ENCODE data around the gene PBX4.

Gene PBX4

DNA sequence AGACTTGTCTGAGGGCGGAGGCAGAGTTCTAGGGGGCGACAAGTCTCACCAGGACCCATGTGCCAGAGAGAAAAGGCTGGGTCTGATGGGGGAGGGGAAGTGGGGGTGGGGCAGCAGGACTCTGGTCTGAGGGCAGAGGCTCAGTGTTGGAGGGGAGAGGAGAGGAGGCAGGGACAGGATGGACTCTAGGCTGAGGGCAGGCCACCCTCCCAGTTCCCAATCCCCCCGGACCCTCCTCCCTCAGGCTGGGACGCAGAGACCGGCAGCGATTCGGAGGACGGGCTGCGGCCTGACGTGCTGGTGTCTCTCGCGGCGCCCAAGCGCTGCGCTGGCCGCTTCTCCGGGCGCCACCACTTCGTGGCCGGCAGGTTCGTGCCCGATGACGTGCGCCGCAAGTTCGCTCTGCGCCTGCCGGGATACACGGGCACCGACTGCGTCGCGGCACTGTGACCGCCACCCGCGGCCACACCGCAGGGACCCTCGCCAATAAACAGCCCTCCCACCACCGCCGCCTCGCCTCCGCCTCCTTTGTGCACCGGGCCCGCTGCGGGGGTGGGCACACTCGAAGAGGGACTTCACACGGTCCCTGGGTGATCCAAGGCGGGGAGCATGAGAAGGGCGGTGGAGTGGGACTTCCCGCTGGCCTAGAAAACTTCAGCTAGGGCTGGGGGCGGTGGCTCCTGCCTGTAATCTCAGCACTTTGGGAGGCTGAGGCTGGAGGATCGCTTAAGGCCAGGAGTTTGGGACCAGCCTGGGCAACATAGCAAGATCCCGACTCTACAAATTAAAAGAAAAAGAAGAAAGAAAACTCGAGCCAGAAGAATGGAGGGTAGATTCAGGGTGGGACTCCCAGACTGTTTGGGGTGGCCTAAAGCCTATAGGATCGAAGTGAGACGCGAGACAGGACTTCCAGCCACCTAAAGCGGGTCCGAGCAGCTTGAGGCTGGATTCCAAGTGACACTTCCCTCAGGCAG lies 81.1 kb downstream of the PBX4 start:
- DNase-seq: no peak

DNA sequence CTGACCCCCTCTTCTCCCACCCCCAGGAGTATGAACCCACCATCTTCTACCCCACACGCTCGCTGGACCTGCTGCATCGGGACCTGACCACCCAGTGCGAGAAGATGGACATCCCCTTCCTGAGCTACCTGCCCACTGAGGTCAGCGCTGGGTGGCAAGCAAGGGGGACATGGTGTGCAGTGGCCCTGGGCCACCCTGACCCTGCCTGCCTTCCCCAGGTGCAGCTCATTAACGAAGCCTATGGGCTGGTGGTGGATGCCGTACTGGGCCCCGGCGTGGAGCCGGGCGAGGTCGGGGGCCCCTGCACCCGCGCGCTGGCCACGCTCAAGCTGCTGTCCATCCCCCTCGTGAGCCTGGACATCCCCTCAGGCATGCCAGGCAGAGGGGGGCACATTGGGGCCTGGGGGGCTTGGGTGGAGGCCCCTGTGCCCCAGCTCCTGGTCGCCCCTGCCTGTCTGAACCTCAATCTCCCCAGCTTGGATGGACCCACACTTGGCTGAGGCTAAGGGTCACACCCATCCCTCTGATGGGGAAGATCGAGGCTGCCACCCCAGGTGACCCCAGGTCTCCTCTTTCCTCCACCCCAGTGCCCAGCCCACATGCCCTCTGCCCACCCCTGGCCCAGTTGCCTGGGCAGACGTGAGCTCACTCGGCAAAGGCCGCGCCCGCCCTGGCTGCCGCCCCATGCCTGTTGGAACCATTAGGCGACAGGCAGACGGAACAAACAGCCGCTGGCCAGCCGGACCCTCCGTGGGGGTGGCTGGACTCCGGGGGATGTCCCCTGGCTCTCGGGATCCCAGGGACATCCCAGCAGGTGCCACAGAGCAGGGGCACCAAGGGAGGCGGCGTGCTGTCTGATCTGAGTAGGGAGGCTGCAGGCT lies 82.9 kb downstream of the PBX4 start:
- DNase-seq: no peak

- no peak for DNase-seq
These were observed 83.8 kb downstream of the PBX4 start for GRCh38 chr19:19534556-19535265.

GRCh38 chr19:19533841-19534240 lies 84.6 kb downstream of the PBX4 start:
- DNase-seq: no peak

DNA sequence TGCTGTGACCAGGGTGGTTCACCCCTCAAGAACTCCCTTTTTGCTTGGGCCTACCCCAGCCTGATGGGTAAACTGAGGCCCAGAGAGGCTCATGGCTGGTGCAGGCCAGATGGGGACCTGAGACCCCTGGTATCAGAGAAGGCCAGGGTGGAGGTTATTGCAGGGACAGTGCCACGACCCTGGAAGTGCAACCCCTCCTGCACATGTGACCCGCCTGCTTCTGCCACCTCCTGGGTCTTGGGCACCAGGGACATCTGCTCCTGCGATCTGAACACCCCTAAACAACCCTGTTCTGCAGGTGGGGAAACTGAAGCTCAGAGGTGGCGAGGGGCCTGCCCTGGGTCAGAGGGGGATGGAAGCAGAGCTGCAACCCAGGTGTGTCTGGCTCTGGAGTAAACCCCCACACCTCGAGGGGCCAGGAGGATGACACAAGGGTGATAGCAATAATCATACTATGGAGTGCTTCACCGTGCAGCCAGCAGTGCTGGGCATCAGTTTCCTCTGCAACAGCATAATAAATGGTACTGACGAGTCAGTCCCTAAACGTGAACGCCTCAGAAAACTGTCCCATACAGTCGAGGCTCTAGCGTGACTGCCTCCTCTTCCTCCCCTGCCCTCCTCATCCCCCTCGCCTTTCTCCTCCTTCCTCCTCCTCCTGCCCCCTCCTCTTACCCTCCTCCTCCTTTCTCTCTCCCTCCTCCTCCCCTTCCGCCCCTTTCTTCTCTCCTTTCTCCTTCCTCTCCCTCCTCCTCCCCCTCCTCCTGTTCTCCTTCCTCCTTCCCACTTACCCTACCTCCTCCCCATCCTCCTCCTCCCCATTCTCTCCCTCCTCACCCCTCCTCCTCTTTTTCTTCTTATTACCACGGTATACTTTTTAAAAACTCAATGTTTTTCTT lies 85.4 kb downstream of the PBX4 start:
- no peak for DNase-seq

GRCh38 chr19:19531951-19532805 lies 86.3 kb downstream of the PBX4 start:
- DNase-seq: peak; percentile 90

GRCh38 chr19:19530889-19531288 lies 87.6 kb downstream of the PBX4 start:
- no peak for DNase-seq

- no peak for DNase-seq
These were observed 88.1 kb downstream of the PBX4 start for GRCh38 chr19:19530423-19530804.

- DNase-seq: no peak
These were observed 88.6 kb downstream of the PBX4 start for GRCh38 chr19:19529783-19530422.

GRCh38 chr19:19528721-19529490 lies 89.6 kb downstream of the PBX4 start, which contains the start of gene YJEFN3:
YJEFN3 (plus strand) TSS chr19:19528911; CDS start chr19:19528933, 22 bp downstream.
- no peak for DNase-seq

DNA sequence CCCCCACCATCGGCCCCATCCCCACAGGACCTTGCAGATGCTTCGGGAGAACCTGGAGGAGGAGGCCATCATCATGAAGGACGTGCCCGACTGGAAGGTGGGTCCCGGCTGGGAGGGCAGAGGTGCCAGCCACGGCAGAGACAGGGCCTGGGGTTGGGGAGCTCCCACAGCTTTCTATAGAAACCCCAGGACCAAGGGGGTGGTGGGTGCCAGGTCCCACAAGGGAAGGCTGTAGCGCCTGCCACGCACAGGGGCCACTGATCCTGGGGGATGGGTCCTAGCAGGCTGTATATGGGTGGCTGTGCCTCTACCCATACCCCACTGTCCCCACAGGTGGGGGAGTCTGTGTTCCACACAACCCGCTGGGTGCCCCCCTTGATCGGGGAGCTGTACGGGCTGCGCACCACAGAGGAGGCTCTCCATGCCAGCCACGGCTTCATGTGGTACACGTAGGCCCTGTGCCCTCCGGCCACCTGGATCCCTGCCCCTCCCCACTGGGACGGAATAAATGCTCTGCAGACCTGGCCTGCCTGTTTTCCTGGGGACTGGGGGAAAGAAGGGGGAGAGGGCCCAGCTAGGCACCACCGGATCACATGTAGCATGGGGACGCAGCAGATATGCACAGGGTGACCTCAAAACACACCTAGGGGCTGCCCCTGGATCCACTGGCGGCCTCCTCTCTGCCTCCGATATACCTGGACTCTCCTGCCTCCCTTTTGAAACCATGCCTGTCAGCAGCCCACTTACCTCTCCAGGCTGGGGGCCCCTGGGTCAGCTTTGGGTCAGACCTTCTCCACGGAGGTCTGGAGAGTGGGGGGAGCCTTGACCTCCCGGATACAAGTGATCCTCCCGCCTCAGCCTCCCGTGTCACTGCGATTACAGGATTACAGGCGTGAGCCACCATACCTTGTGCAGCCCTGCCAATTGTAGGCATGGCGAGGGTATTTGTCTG lies 90.5 kb downstream of the PBX4 start:
- no peak for DNase-seq

DNA sequence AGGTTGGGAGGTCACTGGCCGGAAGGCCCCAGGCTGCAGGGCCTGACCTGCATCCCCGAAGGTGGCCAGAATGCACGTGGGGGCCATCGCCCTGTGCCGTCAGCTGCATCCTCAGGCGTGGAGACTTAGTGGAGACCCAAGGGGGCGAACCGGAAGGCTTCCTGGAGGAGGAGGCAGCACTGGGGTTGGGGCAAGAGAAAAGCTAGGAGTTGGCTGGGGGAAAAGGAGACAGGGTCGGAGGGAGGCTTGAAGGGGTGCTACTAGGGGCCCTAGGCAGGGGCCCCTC lies 91.2 kb downstream of the PBX4 start:
- DNase-seq: no peak

DNA sequence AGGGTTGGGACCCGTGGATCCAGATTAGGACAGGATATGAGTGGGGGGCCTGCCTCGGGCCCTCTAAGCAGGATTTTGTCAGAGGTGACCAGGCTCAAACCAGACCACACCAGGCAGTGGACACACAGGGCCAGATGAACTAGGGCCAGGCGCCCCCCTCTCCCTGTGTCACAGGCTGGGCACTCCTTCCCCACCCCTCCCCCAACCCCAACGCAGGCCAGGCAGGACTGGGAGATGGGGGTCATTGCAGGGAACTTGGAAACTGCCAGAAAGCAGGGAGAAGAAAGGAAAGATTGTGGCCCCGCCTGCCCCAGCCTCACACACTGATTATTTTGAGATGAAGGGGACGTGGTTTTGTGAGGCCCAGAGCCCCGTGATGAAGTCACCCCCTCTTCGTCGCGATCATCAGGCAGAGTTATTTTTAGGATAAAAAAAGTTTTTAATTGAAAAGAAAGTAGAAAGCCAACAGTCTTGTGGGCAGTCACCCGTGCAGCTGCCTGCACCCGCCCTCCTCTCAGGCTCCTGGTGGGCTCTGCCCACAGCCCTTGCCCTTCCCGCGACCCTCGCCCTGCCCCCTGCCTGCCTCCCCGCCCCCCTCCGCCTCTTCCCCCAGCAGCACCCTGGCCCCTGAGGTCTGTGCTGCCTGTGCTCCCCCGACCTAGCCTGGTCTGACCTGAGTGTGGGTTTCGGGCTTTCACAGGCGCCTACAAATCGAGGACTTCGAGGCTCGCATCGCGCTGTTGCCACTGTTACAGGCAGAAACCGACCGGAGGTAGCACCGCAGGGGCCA lies 91.7 kb downstream of the PBX4 start:
- no peak for DNase-seq

DNA sequence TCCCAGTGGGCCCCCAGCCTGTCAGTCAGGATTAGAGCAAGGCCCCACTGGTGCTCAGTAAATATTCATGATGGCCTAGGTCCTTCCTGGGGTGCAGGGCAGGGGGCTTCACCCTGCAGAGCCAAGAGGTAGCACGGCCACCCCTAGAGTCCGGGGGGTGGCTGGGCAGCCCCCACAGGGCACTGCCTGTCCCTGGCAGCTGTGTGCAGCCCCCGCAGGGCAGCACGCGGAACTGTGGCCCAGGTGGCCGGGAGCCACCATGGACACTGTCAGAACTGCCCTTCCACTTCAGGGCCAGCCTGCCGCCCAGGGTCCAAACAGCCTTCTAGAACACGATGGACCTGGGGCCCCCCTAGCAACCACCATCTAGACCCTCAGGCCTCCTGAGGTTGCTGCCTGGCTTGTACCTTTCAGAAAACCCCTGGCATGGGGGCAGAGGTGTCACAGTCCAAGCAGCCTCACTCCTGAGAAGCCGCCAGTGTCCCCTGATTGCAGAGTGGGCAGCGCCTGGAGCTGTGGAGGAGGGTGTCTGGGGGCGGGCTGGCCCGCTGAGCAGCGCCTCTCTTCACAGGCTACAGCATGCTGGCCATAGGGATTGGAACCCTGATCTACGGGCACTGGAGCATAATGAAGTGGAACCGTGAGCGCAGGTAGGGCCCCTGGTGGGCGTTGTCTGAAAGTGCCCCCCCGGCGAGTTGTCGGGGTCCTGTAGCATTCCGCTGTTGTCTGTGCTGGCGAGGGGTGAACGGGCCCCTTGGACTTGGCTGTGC lies 92.7 kb downstream of the PBX4 start:
- DNase-seq: no peak

- DNase-seq: no peak
These were observed 94.4 kb downstream of the PBX4 start for GRCh38 chr19:19524053-19524452.

- no peak for DNase-seq
These were observed 95.3 kb downstream of the PBX4 start for GRCh38 chr19:19523177-19523576.

- no peak for DNase-seq
These were observed 97.5 kb downstream of the PBX4 start for GRCh38 chr19:19520989-19521388.

Measured in activated CD4-positive, alpha-beta T cell treated with anti-CD3 and anti-CD28 coated beads, Interleukin-2, Interleukin-6, amounts not matched to agents 100 ng/mL and 50 ng/mL, durations not matched to agents 16 hours and 8 hours (primary cell).